Memory B cell (primary cell): ENCODE results near the gene ST8SIA1.

Source experiments
- ATAC-seq: fragments of 150-1000 bp; cut with Tn5 transposase; 2 replicates; pipeline ENCODE4 v1.10.0; 2021; ENCODE audit warnings: low read depth, mild to moderate bottlenecking, moderate library complexity
- DNase-seq, 2 donors: peaks; one replicate each; pipeline ENCODE4 v3.0.0; 2022; ENCODE audit warnings: low spot score in 2 of 2
- H3K27ac Mint-ChIP-seq: one replicate; pipeline ENCODE4 v1.8.0; 2022; ENCODE audit warnings: mild to moderate bottlenecking, moderate library complexity, mixed read lengths
- H3K27me3 Mint-ChIP-seq: one replicate; pipeline ENCODE4 v1.8.0; 2022; ENCODE audit warnings: mixed read lengths
- H3K36me3 Mint-ChIP-seq: one replicate; pipeline ENCODE4 v1.8.0; 2022; ENCODE audit warnings: mild to moderate bottlenecking, mixed read lengths
- H3K4me1 Mint-ChIP-seq: one replicate; pipeline ENCODE4 v1.8.0; 2022; ENCODE audit warnings: mixed read lengths
- H3K4me3 Mint-ChIP-seq: one replicate; pipeline ENCODE4 v1.8.0; 2022; ENCODE audit warnings: mild to moderate bottlenecking, moderate library complexity, mixed read lengths
- H3K9me3 Mint-ChIP-seq: one replicate; pipeline ENCODE4 v1.8.0; 2022; ENCODE audit warnings: mixed read lengths

Gene ST8SIA1

DNA sequence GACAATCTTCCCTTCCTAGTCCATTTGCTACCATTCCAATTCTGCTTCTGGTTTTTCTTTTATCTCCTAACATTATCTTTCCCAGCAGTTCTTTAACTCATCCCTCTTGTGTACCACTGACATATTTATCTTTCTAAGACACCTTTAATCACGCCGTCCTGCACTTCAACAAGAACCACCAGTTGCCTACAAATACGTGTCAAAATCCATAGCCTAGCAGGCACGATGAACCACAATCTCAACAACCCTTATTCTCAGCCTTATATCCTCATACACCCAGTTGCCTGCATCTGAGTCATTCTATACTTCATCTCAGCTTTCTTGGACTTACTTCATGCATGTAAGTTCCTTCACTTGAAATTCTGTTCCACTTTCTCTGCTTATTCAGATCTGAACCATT, 16.4 kb upstream of the ST8SIA1 start:
- Mint-ChIP-seq H3K4me1 (no peaks in the 10 kb centered on the region), H3K9me3 (peaks cover 4% of the 10 kb centered on the region), H3K27ac (no peak overlapping the region), H3K36me3 (no peaks in the 10 kb centered on the region), H3K27me3 (peaks cover 1% of the 10 kb centered on the region), H3K4me3 (no peak overlapping the region)
- no peak for DNase-seq
- no peak for ATAC-seq

DNA sequence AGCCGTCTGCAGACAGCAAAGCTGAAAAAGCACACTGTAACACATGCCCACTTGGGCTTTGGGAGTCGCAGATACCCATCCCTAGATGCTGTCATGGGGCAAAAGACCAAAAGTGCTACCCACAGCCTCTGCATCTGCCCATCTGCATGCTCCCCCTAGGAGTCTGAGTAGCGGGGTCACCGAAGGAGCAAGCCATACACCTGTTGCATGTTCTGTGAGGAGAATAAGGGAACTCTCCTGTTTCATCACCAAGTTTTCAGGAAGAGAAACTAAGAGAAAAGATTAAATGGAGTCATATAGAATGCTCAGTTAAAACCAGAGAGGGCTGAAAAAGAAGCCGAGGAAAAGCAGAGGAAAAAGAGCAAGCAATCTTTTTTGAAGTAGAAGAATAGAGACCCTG, 13.7 kb upstream of the ST8SIA1 start:
- DNase-seq, result no peak
- Mint-ChIP-seq H3K4me3 (no peak overlapping the region), H3K27ac (no peak overlapping the region), H3K36me3 (no peaks in the 10 kb centered on the region), H3K27me3 (no peaks in the 10 kb centered on the region), H3K9me3 (peaks cover 4% of the 10 kb centered on the region), H3K4me1 (no peaks in the 10 kb centered on the region)
- ATAC-seq, result no peak

DNA sequence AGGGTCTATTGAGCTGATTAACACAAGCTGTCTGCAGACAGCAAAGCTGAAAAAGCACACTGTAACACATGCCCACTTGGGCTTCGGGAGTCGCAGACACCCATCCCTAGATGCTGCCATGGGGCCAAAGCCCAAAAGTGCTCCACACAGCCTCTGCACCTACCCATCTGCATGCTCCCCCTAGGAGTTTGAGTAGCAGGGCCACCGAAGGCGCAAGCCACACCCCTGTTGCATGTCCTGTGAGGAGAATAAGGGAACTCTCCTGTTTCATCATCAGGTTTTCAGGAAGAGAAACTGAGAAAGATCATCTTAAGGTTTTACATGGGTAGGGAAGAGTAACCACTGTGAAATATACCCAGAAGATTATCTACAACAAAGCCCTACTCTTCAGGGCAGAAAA, 5.6 kb upstream of the ST8SIA1 start:
- no peak for DNase-seq
- H3K4me3 Mint-ChIP-seq, result no peak overlapping the region
- H3K9me3 Mint-ChIP-seq, result peaks cover 8% of the 10 kb centered on the region
- peaks cover 2% of the 10 kb centered on the region for H3K4me1 Mint-ChIP-seq
- peaks cover 24% of the 10 kb centered on the region for H3K27me3 Mint-ChIP-seq
- peaks cover 3% of the 10 kb centered on the region for H3K36me3 Mint-ChIP-seq
- no peak for ATAC-seq
- H3K27ac Mint-ChIP-seq, result no peak overlapping the region

DNA sequence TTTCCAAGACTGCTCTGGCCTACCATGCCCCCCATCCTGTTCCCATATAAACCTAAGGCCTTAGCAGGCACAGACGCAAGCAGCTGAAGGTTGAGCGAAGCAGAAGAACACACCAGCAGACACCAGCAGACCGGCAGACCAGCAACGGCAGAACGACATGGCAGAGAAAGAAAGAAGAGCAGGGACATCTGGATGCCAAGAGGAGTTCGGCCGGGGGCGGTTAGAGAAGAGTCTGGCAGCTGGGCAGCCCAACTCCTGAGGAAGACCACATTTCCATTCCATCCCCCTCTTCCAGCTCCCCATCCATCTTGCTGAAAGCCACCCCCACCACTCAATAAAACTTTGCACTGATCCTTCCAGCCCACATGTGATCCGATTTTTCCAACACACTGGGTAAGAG, 5.2 kb upstream of the ST8SIA1 start:
- ATAC-seq (no peak), DNase-seq (no peak)
- Mint-ChIP-seq H3K4me1 (peaks cover 5% of the 10 kb centered on the region), H3K36me3 (peaks cover 3% of the 10 kb centered on the region), H3K27ac (no peak overlapping the region), H3K4me3 (no peak overlapping the region), H3K9me3 (peaks cover 8% of the 10 kb centered on the region), H3K27me3 (peaks cover 24% of the 10 kb centered on the region)

DNA sequence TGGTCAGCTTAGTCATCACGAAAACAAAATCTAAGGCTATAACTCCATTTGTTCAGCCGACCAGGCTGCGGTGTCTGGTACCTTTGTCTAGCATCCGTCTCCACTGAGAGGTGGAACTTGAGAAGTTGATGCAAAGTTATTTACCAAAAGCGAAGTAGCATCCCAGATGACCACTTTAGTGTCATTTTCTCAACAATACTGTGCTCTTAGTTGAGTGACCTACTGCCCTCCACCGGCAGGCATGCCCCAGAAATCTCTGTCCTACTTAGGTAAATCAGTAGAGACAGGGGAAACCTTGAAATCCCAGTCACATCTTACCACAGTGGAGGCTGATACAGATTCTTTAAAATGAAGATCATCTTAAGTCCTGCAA, 1.3 kb upstream of the ST8SIA1 start:
- Mint-ChIP-seq H3K4me1 (peaks cover 9% of the 10 kb centered on the region), H3K9me3 (peaks cover 1% of the 10 kb centered on the region), H3K36me3 (no peaks in the 10 kb centered on the region), H3K27me3 (peaks cover 24% of the 10 kb centered on the region), H3K4me3 (peak overlapping the region; percentile 11), H3K27ac (no peak overlapping the region)
- ATAC-seq, result no peak
- no peak for DNase-seq

DNA sequence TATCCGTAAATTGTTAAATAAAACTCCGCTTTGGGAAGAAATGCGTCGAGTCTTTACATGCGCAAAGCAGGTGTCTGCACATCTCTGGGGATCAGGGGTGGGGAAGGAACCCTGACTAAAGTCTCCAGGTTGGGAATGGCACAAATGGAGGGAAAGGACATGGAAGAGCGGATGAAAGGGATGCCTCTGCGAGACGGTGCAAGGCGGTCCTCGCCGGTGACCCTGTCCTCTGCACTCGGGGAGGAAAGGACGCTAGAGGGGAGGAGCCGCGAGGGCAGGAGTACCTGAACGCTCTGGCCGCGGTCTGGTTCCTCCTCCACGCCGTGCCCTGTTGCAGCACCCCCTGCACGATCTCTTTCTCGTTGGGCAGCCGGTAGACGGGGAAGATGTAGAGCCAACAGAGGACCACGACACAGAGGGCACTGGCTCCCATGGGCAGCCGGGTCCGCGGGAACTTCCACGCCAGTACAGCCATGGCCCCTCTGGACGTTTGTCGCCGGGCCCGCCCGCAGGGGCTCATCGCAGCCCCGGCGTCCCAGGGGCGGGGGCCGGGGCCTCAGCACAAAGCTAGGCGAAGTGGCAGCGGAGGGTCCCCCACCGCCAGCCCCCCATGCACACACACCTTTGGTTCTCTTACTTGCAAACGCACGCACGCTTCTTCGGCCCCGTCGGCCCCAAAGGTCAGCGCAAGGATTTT, 646 bp downstream of the ST8SIA1 start:
- ATAC-seq (no peak), DNase-seq (no peak)
- H3K4me1 Mint-ChIP-seq, result peaks cover 9% of the 10 kb centered on the region
- peak overlapping the region; percentile 53 for H3K4me3 Mint-ChIP-seq
- no peaks in the 10 kb centered on the region for H3K9me3 Mint-ChIP-seq
- peaks cover 21% of the 10 kb centered on the region for H3K27me3 Mint-ChIP-seq
- no peak overlapping the region for H3K27ac Mint-ChIP-seq
- no peaks in the 10 kb centered on the region for H3K36me3 Mint-ChIP-seq

DNA sequence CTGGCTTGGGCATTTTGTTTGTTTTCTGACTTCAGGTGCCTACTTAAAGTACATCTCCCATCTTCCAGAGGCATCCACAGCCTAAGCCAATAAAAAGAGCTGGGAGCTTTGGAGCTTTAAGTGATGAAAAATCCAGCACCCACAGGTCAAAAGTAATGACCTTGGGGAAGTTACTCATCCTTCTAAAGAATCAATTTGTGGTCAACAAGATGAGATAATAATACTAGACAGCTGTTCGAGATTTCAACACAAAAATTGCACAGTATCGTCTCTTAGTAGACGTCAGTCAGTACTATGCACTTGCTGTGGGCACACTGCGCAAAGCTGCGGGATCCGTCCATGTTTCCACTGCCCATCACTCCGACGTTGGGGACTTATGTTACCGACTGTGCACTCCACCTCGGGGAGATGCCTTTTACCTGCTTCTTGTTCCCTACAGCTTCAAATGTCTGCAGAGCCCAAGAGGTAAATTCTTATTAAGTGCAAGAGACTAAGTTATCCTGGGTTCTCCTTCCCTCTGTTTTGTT, 1.3 kb downstream of the ST8SIA1 start:
- H3K27me3 Mint-ChIP-seq, result peaks cover 18% of the 10 kb centered on the region
- H3K27ac Mint-ChIP-seq, result no peak overlapping the region
- H3K9me3 Mint-ChIP-seq, result no peaks in the 10 kb centered on the region

DNA sequence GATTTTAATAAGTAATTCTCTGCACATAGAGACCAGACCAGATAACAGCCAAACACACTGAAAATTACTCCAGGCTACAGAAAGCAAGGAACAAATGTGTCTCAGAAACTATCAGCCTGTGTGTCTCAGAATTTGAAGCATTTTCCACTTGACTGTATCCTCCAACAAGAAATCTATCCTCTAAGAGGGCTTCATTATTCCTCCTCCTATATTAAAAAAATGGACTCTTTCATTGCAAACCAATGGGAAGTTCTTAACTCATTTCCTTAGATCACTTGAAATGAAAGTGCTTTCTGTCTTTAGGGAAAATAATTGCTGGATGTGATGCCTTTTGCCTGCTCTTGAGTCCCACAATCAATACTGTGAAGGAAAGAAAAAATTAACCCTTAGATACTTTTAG, 2.3 kb downstream of the ST8SIA1 start:
- H3K4me3 Mint-ChIP-seq, result no peak overlapping the region
- H3K9me3 Mint-ChIP-seq, result no peaks in the 10 kb centered on the region
- H3K4me1 Mint-ChIP-seq, result peaks cover 9% of the 10 kb centered on the region
- DNase-seq, result no peak
- no peaks in the 10 kb centered on the region for H3K36me3 Mint-ChIP-seq
- peaks cover 16% of the 10 kb centered on the region for H3K27me3 Mint-ChIP-seq
- no peak for ATAC-seq
- H3K27ac Mint-ChIP-seq, result no peak overlapping the region

More for the DNA sequence above, 1.3 kb downstream of the ST8SIA1 start:
- Mint-ChIP-seq H3K4me3 (peak overlapping the region; percentile 53), H3K36me3 (no peaks in the 10 kb centered on the region), H3K4me1 (peaks cover 9% of the 10 kb centered on the region)
- ATAC-seq (no peak), DNase-seq (no peak)

DNA sequence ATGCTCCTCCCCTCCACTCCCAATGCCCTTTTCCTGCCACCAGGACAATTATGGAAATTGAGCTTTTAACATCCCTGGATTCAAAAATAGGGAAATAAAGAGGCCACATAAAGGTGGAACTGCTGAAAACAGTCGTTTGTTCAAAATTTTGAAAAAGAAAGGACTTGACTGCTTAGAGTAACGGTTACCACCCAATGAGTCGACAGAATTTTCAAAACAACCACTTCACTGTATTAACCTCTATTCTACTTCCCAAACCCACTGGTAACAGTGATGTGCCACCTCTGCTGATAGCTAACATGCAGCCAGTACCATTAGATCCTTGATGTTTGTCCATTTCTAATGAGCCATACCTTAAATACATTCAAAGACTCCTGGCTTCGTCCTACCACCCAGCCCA, 4.9 kb downstream of the ST8SIA1 start:
- no peak for ATAC-seq
- no peaks in the 10 kb centered on the region for H3K36me3 Mint-ChIP-seq
- peaks cover 4% of the 10 kb centered on the region for H3K27me3 Mint-ChIP-seq
- no peaks in the 10 kb centered on the region for H3K9me3 Mint-ChIP-seq
- H3K27ac Mint-ChIP-seq, result no peak overlapping the region
- no peak for DNase-seq
- no peak overlapping the region for H3K4me3 Mint-ChIP-seq
- peaks cover 5% of the 10 kb centered on the region for H3K4me1 Mint-ChIP-seq

DNA sequence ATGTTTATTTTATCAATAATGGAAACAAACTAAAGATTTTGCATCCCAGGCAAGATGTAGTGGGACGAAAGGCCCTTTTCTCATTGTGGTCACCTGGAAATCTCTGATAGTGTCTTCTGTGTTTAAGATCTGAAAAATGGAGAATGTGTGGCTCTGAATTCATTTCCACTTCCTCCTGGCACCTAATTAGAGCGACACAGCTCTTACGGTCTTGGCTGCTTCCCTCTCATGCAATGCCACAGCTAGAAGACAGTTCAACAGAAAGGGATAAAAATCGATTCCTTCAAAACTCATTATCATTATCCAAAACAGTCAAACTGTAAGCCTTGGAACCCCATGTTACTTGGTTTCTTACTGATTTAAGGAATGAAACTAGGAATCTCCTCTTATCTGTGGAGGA, 9.3 kb downstream of the ST8SIA1 start:
- Mint-ChIP-seq H3K36me3 (no peaks in the 10 kb centered on the region), H3K27ac (no peak overlapping the region), H3K4me1 (no peaks in the 10 kb centered on the region), H3K9me3 (no peaks in the 10 kb centered on the region), H3K4me3 (no peak overlapping the region), H3K27me3 (peaks cover 7% of the 10 kb centered on the region)
- DNase-seq (no peak), ATAC-seq (no peak)

DNA sequence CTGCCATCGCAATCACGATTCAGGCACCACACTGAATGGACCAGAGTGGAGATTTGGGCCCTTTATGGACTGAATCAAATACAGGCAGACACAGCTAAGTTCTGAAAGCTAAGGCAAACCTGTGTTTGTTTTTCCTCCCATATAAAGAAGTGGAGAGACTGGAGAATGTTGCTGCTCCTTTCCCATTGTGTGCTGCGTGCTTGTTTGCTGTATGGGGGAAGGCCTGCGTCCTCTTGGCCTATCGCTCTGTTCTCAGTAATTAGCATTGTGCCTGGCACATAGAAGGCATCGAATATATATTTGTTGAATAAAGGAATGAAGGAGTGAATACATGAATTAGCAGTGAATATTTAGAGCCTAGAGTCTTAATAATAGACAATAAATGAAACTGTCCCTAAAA, 12.4 kb downstream of the ST8SIA1 start:
- no peaks in the 10 kb centered on the region for H3K9me3 Mint-ChIP-seq
- H3K4me1 Mint-ChIP-seq, result no peaks in the 10 kb centered on the region
- DNase-seq, result no peak
- no peak for ATAC-seq
- H3K4me3 Mint-ChIP-seq, result no peak overlapping the region
- H3K36me3 Mint-ChIP-seq, result no peaks in the 10 kb centered on the region
- no peak overlapping the region for H3K27ac Mint-ChIP-seq
- peaks cover 7% of the 10 kb centered on the region for H3K27me3 Mint-ChIP-seq

DNA sequence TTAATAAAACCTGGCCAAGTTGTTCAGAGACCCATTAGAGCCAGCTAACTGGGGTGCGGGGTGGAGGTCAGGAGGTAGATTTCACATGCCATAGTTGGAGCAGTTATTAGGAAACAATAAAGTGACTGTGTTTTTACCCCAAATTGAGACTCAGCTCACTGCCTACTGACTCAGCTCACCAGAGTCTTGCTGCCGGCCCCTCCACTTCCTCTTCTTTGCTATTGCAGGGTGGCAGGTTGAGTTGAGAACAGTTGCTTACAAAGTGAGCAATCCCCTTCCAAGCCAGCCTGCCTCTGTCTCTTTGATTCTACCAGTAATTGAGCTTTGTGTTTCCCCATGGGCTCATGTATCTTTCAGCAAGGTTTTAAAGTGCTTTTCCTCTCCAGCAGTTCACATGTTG, 12.9 kb downstream of the ST8SIA1 start:
- ATAC-seq (no peak), DNase-seq (no peak)
- Mint-ChIP-seq H3K27ac (no peak overlapping the region), H3K4me3 (no peak overlapping the region), H3K9me3 (no peaks in the 10 kb centered on the region), H3K27me3 (peaks cover 7% of the 10 kb centered on the region), H3K4me1 (no peaks in the 10 kb centered on the region), H3K36me3 (no peaks in the 10 kb centered on the region)

DNA sequence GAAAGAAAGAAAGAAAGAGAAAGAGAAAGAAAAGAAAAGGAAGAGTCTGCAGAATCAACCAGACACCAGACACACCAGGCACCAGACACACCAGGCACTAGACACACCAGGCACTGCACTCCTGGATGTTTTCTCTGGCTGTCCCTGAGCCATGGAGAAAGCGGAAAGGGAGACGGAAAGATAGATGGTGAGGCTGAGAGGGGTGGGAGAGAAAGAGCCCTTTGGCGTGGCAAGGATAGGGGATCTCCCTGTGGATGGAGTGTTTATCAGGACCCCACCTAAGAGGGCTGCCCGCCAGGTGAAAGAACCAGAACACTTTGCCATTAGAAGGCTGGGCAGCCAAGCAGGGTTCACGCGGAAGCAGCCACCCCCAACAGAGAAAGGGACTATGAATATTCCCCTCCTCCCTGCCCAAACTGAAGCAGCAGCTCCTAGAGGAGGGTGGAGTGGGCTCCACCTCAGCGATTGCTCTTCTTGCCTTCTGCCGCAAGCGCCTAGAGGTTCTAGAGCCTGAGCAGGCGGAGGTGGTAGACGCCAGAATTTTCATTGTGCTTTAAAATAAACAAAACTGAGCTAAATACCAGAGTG, 13.4 kb downstream of the ST8SIA1 start:
- no peak for ATAC-seq
- no peaks in the 10 kb centered on the region for H3K9me3 Mint-ChIP-seq
- no peaks in the 10 kb centered on the region for H3K4me1 Mint-ChIP-seq
- H3K27me3 Mint-ChIP-seq, result peaks cover 7% of the 10 kb centered on the region
- no peak overlapping the region for H3K27ac Mint-ChIP-seq
- DNase-seq, result no peak
- H3K4me3 Mint-ChIP-seq, result no peak overlapping the region
- no peaks in the 10 kb centered on the region for H3K36me3 Mint-ChIP-seq

DNA sequence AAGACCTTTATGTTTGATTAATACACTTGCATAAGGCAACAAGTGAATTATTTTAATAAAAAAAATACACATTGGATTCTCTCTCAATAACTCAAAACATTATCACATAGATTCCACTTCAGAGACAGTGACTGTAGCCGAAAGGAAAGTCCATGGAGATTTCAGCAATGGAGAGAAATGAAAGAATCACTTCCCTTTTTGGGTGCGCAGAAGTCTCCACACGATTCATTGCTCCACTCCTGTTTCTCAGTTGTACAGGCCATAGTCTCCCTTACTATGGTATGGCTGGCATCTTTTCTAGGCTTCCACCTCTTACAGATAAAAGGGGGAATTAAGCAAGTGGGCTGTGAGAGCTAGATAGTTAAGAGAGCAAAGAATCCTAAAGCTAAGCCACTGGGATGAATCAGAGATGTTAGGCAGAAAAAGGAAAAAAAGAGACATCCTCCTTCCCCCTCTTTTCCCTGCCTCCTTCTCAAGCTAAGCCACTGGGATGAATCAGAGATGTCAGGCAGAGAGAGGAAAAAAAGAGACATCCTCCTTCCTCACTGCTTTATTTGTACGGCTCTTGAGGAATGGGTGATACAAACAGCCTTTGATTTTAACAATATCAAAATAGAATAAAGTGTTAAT, 16.3 kb downstream of the ST8SIA1 start:
- ATAC-seq (no peak), DNase-seq (no peak)
- H3K36me3 Mint-ChIP-seq, result no peaks in the 10 kb centered on the region
- H3K9me3 Mint-ChIP-seq, result no peaks in the 10 kb centered on the region
- H3K27ac Mint-ChIP-seq, result no peak overlapping the region
- H3K4me3 Mint-ChIP-seq, result no peak overlapping the region
- no peaks in the 10 kb centered on the region for H3K4me1 Mint-ChIP-seq
- H3K27me3 Mint-ChIP-seq, result peaks cover 8% of the 10 kb centered on the region

DNA sequence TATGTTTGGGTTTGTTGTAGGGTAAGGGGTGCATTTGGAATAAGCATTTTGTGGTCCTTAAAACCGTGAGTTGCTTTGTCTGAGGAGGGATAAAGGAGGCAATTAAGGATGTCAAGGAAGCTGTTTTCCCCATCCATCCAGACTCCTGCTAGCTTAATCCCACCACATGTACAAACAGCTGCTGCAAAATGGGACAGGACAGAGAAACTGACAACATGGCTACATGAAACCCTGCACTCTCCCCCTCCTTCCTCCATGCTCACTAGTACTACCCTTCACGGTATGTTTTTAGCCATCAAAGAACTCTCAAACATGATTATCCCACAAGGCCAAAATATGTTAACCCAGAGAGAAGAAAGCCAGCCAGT, 20.6 kb downstream of the ST8SIA1 start:
- ATAC-seq (no peak), DNase-seq (no peak)
- H3K4me1 Mint-ChIP-seq, result no peaks in the 10 kb centered on the region
- no peaks in the 10 kb centered on the region for H3K36me3 Mint-ChIP-seq
- no peak overlapping the region for H3K27ac Mint-ChIP-seq
- H3K9me3 Mint-ChIP-seq, result no peaks in the 10 kb centered on the region
- no peak overlapping the region for H3K4me3 Mint-ChIP-seq
- peaks cover 13% of the 10 kb centered on the region for H3K27me3 Mint-ChIP-seq
